ENCODE results near the gene C12orf76. TPM values are rescaled to one million over a fixed set of nuclear protein-coding genes. Genes with fewer than 3 reads are reported as not detected.

Gene C12orf76
- total and polyA plus RNA-seq, 2 of the 13 experiments (the other 11 are each of a cell fraction or from before 2014, with no cell fraction given), result 15.8 to 38.4 TPM

DNA sequence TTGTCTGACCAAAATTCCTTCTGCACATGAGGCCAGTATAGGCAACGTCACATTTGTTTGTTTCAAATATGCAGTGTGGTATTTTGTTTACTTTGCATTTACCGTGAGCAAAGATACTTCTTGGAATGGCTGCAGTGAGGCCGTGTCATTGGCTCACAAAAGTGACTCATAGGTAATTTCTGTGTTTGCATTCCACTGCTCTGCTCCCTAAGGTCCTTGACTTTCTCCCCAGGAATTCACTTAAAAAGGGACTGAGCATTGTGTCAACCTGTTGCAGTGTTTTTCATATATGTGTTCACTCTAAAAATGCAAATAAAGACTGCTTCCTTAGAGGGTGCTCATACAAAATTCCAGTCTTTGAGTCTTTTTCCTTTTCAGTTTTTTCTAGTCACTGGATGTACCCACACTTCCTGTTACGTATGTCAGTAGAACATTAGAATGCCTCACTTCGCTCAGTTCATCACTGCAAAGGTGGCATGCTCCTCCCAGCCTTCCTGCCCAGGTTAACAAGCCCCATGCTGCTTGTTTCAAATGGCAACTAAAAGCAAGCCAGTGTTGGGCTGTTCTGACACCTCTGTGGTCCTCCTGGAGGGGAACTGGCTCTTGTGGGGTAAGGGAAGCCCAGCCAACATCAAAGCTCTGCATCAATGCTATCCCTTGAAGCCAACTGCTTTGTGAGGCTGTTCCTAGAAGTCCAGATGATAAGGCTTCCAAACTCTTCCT, 9.1 kb downstream of the C12orf76 start (continued):
- TF ChIP-seq, protein P1, sequence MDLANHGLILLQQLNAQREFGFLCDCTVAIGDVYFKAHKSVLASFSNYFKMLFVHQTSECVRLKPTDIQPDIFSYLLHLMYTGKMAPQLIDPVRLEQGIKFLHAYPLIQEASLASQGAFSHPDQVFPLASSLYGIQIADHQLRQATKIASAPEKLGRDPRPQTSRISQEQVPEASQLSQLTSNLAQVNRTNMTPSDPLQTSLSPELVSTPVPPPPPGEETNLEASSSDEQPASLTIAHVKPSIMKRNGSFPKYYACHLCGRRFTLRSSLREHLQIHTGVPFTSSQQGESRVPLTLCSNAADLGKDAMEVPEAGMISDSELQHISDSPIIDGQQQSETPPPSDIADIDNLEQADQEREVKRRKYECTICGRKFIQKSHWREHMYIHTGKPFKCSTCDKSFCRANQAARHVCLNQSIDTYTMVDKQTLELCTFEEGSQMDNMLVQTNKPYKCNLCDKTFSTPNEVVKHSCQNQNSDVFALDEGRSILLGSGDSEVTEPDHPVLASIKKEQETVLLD (CRISPR knock-in tag; IDR thresholded peaks at IDR 0.05; ENCODE audit: low read depth), result no peak
- TF ChIP-seq SRSF9 (IDR thresholded peaks at IDR 0.05; ENCODE audit: borderline replicate concordance, insufficient read depth, low read depth, low read length, poor library complexity, severe bottlenecking) (no peak), ZNF274 (CRISPR knock-in tag; IDR thresholded peaks at IDR 0.05) (no peak), CHD4 (IDR thresholded peaks at IDR 0.05; ENCODE audit: borderline replicate concordance, low read length) (peak; percentile 75; the same call in 1 of the 2 replicates), NR2C2 (CRISPR knock-in tag; IDR thresholded peaks at IDR 0.05; ENCODE audit: borderline replicate concordance) (no peak; the same call in 1 of the 2 replicates), MIXL1 (CRISPR knock-in tag; IDR thresholded peaks at IDR 0.05) (peak; percentile 93), ELF1 (CRISPR knock-in tag; IDR thresholded peaks at IDR 0.05) (peak; percentile 57), PAWR (CRISPR knock-in tag; IDR thresholded peaks at IDR 0.05; ENCODE audit: borderline replicate concordance) (no peak), ZIK1 (CRISPR knock-in tag; IDR thresholded peaks at IDR 0.05; ENCODE audit: borderline replicate concordance, low read depth) (no peak), MEIS1 (CRISPR knock-in tag; IDR thresholded peaks at IDR 0.05; ENCODE audit: borderline replicate concordance) (no peak), HNF1B (CRISPR knock-in tag; IDR thresholded peaks at IDR 0.05) (peak; percentile 66; the same call in 1 of the 2 replicates), RORA (CRISPR knock-in tag; IDR thresholded peaks at IDR 0.05) (no peak), ZKSCAN5 (CRISPR knock-in tag; IDR thresholded peaks at IDR 0.05) (no peak), ZNF24 (IDR thresholded peaks at IDR 0.05) (no peak), ZNF33B (CRISPR knock-in tag; IDR thresholded peaks at IDR 0.05) (no peak), ZNF639 (CRISPR knock-in tag; conservative IDR thresholded peaks at IDR 0.05) (no peak), ZNF749 (CRISPR knock-in tag; IDR thresholded peaks at IDR 0.05; ENCODE audit: borderline replicate concordance) (peak; percentile 45; the same call in 1 of the 2 replicates), SMYD3 (CRISPR knock-in tag; IDR thresholded peaks at IDR 0.05) (peak; percentile 75; the same call in 1 of the 2 replicates), BRD4 (CRISPR knock-in tag; IDR thresholded peaks at IDR 0.05) (no peak), ZNF598 (CRISPR knock-in tag; IDR thresholded peaks at IDR 0.05; ENCODE audit: borderline replicate concordance) (no peak), KDM5A (IDR thresholded peaks at IDR 0.05; ENCODE audit: borderline replicate concordance, low read length) (no peak), RAD51 (IDR thresholded peaks at IDR 0.05; ENCODE audit: borderline replicate concordance) (no peak), FIP1L1 (IDR thresholded peaks at IDR 0.05; ENCODE audit: borderline replicate concordance, insufficient read depth, low read depth, low read length) (no peak)
- TF ChIP-seq, protein P2, sequence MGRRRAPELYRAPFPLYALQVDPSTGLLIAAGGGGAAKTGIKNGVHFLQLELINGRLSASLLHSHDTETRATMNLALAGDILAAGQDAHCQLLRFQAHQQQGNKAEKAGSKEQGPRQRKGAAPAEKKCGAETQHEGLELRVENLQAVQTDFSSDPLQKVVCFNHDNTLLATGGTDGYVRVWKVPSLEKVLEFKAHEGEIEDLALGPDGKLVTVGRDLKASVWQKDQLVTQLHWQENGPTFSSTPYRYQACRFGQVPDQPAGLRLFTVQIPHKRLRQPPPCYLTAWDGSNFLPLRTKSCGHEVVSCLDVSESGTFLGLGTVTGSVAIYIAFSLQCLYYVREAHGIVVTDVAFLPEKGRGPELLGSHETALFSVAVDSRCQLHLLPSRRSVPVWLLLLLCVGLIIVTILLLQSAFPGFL (CRISPR knock-in tag; IDR thresholded peaks at IDR 0.05), result no peak
- TF ChIP-seq, protein P3, sequence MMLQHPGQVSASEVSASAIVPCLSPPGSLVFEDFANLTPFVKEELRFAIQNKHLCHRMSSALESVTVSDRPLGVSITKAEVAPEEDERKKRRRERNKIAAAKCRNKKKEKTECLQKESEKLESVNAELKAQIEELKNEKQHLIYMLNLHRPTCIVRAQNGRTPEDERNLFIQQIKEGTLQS (CRISPR knock-in tag; IDR thresholded peaks at IDR 0.05), result peak; percentile 84

Measured in HepG2 (cell line).